Testis (tissue), 2 donors: Measurements from ENCODE around the gene ARHGAP22.

Source experiments
- POLR2A ChIP-seq: fragments of 450-650 bp; IDR thresholded peaks from one replicate; pipeline ENCODE4 v1.6.1; 2017; ENCODE audit warnings: antibody characterized with exemption, mild to moderate bottlenecking, moderate library complexity
- TF ChIP-seq, protein P1 (sequence below), 3 experiments: fragments of 450-650 bp in 2 of 3; fragments of 200-600 bp in 1 of 3; sonication (generic) in 1 of 3; IDR thresholded peaks; one replicate each; pipeline ENCODE4 v1.5.1; 2016 to 2019; ENCODE audit warnings: antibody characterized with exemption in 3 of 3, mild to moderate bottlenecking in 2 of 3, moderate library complexity in 1 of 3

GRCh38 chr10:48600645-48601505, 4.0 kb downstream of the ARHGAP22 start:
- TF ChIP-seq POLR2A, result no peak
- TF ChIP-seq, protein P1, sequence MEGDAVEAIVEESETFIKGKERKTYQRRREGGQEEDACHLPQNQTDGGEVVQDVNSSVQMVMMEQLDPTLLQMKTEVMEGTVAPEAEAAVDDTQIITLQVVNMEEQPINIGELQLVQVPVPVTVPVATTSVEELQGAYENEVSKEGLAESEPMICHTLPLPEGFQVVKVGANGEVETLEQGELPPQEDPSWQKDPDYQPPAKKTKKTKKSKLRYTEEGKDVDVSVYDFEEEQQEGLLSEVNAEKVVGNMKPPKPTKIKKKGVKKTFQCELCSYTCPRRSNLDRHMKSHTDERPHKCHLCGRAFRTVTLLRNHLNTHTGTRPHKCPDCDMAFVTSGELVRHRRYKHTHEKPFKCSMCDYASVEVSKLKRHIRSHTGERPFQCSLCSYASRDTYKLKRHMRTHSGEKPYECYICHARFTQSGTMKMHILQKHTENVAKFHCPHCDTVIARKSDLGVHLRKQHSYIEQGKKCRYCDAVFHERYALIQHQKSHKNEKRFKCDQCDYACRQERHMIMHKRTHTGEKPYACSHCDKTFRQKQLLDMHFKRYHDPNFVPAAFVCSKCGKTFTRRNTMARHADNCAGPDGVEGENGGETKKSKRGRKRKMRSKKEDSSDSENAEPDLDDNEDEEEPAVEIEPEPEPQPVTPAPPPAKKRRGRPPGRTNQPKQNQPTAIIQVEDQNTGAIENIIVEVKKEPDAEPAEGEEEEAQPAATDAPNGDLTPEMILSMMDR (IDR thresholded peaks at IDR 0.05), result no peak
